HL-60 (cell line): ENCODE measurements around the gene ATP6V1C2.

Experiments
- CTCF ChIP-seq: IDR thresholded peaks from one replicate; pipeline ENCODE4 v1.5.1; 2011; ENCODE audit warnings: low read length, control low read depth, inconsistent platforms; ENCODE audit not compliant: insufficient read depth
- GABPA ChIP-seq: IDR thresholded peaks from 2 replicates; pipeline ENCODE4 v1.6.1; 2012; ENCODE audit warnings: low read depth
- POLR2AphosphoS5 ChIP-seq: IDR thresholded peaks from 2 replicates; pipeline ENCODE4 v1.6.1; 2012; ENCODE audit warnings: low read depth
- REST ChIP-seq: IDR thresholded peaks from 2 replicates; pipeline ENCODE4 v1.6.1; 2012; ENCODE audit warnings: low read depth; ENCODE audit not compliant: insufficient replicate concordance

DNA sequence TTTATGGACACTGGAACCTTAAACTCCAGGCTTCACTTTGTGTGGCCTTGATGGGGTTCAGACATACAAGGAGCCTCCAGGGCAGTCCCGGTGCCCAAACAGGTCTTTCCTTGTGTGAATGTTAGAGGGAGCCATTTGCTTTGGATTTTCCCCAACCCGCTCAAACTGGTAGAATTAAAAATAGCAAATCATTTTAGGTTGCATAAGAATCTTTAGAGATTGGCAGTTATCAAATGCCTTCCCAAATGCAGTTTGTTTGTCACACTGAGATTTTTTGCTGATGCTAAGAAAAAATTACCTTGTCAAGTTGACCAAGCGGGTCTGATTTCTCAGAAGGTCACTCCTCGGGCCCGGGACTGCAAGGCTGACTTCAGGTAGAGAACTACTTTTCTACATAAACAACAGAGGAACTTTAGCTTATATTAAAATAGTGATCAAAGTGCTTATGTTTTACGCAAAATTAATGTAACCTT lies 36.4 kb downstream of the ATP6V1C2 start:
- TF ChIP-seq CTCF, result no peak
- TF ChIP-seq POLR2AphosphoS5, result no peak
- TF ChIP-seq REST, result no peak
- TF ChIP-seq GABPA, result no peak
